ENCODE results near the gene CNTFR.
A peak's percentile ranks its signal among the peaks of the same experiment; 100 is the strongest.

The CNTFR gene

GRCh38 chr9:34620061-34620994 is 30.8 kb upstream of the CNTFR start, which contains the start of gene DCTN3:
Gene DCTN3, minus strand, starts transcription at chr9:34620495. Its CDS starts 31 bp downstream, at chr9:34620464.
- DNase-seq = peak; percentile 76 to 92 (median 89)

GRCh38 chr9:34615132-34615531 is 25.6 kb upstream of the CNTFR start:
- no peak for DNase-seq

- DNase-seq = peak; percentile 27 to 74 (median 52)
These were observed 23.4 kb upstream of the CNTFR start for GRCh38 chr9:34612788-34613390.

GRCh38 chr9:34611811-34612787 is 22.6 kb upstream of the CNTFR start, which contains the start of gene RPP25L:
Gene RPP25L, minus strand, starts transcription at chr9:34612097. Its CDS starts 801 bp downstream, at chr9:34611296.
- peak; percentile 75 to 90 (median 82) for DNase-seq

- DNase-seq = peak in 1 of 6 experiments; percentile 60
These were observed 21.8 kb upstream of the CNTFR start for GRCh38 chr9:34611251-34611810.

GRCh38 chr9:34610434-34611206 is 21.1 kb upstream of the CNTFR start:
- no peak for DNase-seq

- no peak for DNase-seq
These were observed 17.8 kb upstream of the CNTFR start for GRCh38 chr9:34607331-34607730.

GRCh38 chr9:34606905-34607304 is 17.4 kb upstream of the CNTFR start:
- DNase-seq = no peak

- DNase-seq = no peak
These were observed 16.7 kb upstream of the CNTFR start for GRCh38 chr9:34606190-34606589.

- peak; percentile 20 to 80 (median 70) for DNase-seq
These were observed 14.2 kb upstream of the CNTFR start for GRCh38 chr9:34603610-34604231.

- no peak for DNase-seq
These were observed 12.5 kb upstream of the CNTFR start for GRCh38 chr9:34601937-34602573.

- no peak for DNase-seq
These were observed 11.4 kb upstream of the CNTFR start for GRCh38 chr9:34600908-34601307.

- DNase-seq = no peak
These were observed 10.0 kb upstream of the CNTFR start for GRCh38 chr9:34599546-34599945.

- no peak for DNase-seq
These were observed 4.7 kb upstream of the CNTFR start for GRCh38 chr9:34594177-34594576.

- DNase-seq = no peak
These were observed 3.5 kb upstream of the CNTFR start for GRCh38 chr9:34592895-34593601.

GRCh38 chr9:34591917-34592866 is 2.7 kb upstream of the CNTFR start:
- no peak for DNase-seq

- DNase-seq = peak; percentile 28 to 77 (median 63)
These were observed 1.9 kb upstream of the CNTFR start for GRCh38 chr9:34591248-34591916.

All from stimulated activated naive CD4-positive, alpha-beta T cell (primary cell).